Spleen (tissue), 11 donors: ENCODE measurements around the gene HSPBP1. TPM values are rescaled to one million over a fixed set of nuclear protein-coding genes. Genes with fewer than 3 reads are reported as not detected.
"Not testable (repeated sequence)": the region's sequence is repeated elsewhere in the genome, so short reads cannot be mapped to it uniquely, and the experiment has no call there.

Source experiments
- DNase-seq: peaks from one replicate; pipeline ENCODE4 v3.0.0-alpha.2; 2020
- H3K27ac ChIP-seq, 8 donors: fragments of 200-600 bp; sonication (generic) in 7 of 8; 1 replicate in 4 of 8; 2 replicates in 4 of 8; pipeline versions ENCODE4 v1.5.0 to v1.8.0; 2016 to 2021; ENCODE audit warnings: inconsistent platforms in 4 of 8, mild to moderate bottlenecking in 4 of 8, moderate library complexity in 1 of 8
- H3K27me3 ChIP-seq, 7 donors: fragments of 200-600 bp; sonication (generic) in 6 of 7; replicated peaks in 1 of 7; 1 replicate in 4 of 7; 2 replicates in 3 of 7; pipeline versions ENCODE4 v1.5.0 to v1.8.0; 2016 to 2021; ENCODE audit warnings: inconsistent platforms in 3 of 7, mild to moderate bottlenecking in 1 of 7
- H3K36me3 ChIP-seq, 6 donors: fragments of 200-600 bp; sonication (generic) in 5 of 6; 1 replicate in 4 of 6; 2 replicates in 2 of 6; pipeline versions ENCODE4 v1.5.0 to v1.8.0; 2016 to 2021; ENCODE audit warnings: inconsistent platforms in 2 of 6
- H3K4me1 ChIP-seq, 6 donors: fragments of 200-600 bp; sonication (generic) in 5 of 6; 1 replicate in 3 of 6; 2 replicates in 3 of 6; pipeline versions ENCODE4 v1.5.0 to v1.8.0; 2016 to 2021; ENCODE audit warnings: inconsistent platforms in 3 of 6
- H3K4me3 ChIP-seq, 8 donors: fragments of 200-600 bp; sonication (generic) in 7 of 8; 1 replicate in 4 of 8; 2 replicates in 4 of 8; pipeline versions ENCODE4 v1.5.0 to v1.8.0; 2016 to 2021; ENCODE audit warnings: inconsistent platforms in 4 of 8, mild to moderate bottlenecking in 4 of 8, moderate library complexity in 2 of 8
- H3K9me3 ChIP-seq, 8 donors: fragments of 200-600 bp; sonication (generic) in 7 of 8; 1 replicate in 4 of 8; 2 replicates in 4 of 8; pipeline versions ENCODE4 v1.5.0 to v1.8.0; 2016 to 2021; ENCODE audit warnings: inconsistent platforms in 4 of 8
- POLR2A ChIP-seq, 3 donors: fragments of 450-650 bp; IDR thresholded peaks; one replicate each; pipeline ENCODE4 v1.5.1; 2017; ENCODE audit warnings: antibody characterized with exemption in 3 of 3, mild to moderate bottlenecking in 1 of 3
- POLR2AphosphoS5 ChIP-seq, 3 donors: sonication (generic); formaldehyde crosslinking; IDR thresholded peaks; one replicate each; pipeline ENCODE4 v1.5.1; 2017; ENCODE audit warnings: antibody characterized with exemption in 3 of 3
- WGBS, 5 donors: extraction: QIAGEN DNeasy Blood & Tissue Kit in 3 of 5; methylation state at CpG; one replicate each; pipeline versions ENCODE4 v1.1.5 to v1.1.7; 2013 to 2018; 5-methylcytosine and 5-hydroxymethylcytosine counted together
- intact Hi-C: fragments of 100-400 bp; cut with DNase I; formaldehyde crosslinking; loops from one replicate; pipeline ENCODE4 v1.15.0; 2023; ENCODE audit warnings: low total_unique reads
- polyA plus RNA-seq, 3 donors: library from polyadenylated mRNA; stranded (reverse); fragments of 200-250 nt; gene quantifications; one replicate each; pipeline ENCODE4 v1.2.1, GENCODE V29; 2013
- total RNA-seq, 7 donors: library from RNA; depleted of rRNA in 3 of 7; stranded (reverse); fragments of >200 nt in 3 of 7; fragmentation: NEBNext Ultra II Directional in 4 of 7; extraction: Animal tissue kit (Norgen Biotek cat#: 25700) in 4 of 7; gene quantifications; one replicate each; pipeline versions ENCODE4 v1.1.0 to v1.2.1, GENCODE V29; 2016 to 2021
- TF ChIP-seq, protein P1 (sequence below), 11 experiments: fragments of 200-600 bp in 7 of 11; fragments of 450-650 bp in 4 of 11; sonication (generic) in 4 of 11; IDR thresholded peaks in 8 of 11; conservative IDR thresholded peaks in 3 of 11; 1 replicate in 7 of 11; 2 replicates in 4 of 11; pipeline versions ENCODE4 v1.4.0 to v1.8.0; 2016 to 2021; ENCODE audit warnings: antibody characterized with exemption in 11 of 11, inconsistent platforms in 4 of 11, mild to moderate bottlenecking in 1 of 11
- donor health status: healthy with polysubstance abuse.
- donor health status: DM: no; HTN: no; CAD: no; lungs with moderate emphysema.
- donor health status: DM: no; HTN: no; CAD: no.
- donor health status: Bipolar disorder and iron deficiency.
- donor health status: healthy.
- donor health status: DM: no; HTN: no; CAD: no.
- donor health status: DM: yes; HTN: yes; CAD: no.

The HSPBP1 gene
- total and polyA plus RNA-seq, 10 donors: 14.2 to 27.0 (median 18.4) TPM

- Histone ChIP-seq H3K27me3 (no peaks in the 10 kb centered on the region), H3K36me3 (peaks cover 5 to 91% (median 73%) of the 10 kb centered on the region in 6 donors), H3K9me3 (no peaks in the 10 kb centered on the region), H3K4me3 (no peak overlapping the region), H3K4me1 (peaks cover 0 to 32% (median 16%) of the 10 kb centered on the region in 6 donors), H3K27ac (no peak overlapping the region)
- WGBS, 5 donors: 77 to 87% (median 82%) methylated on average over 7 to 17 of the region's 17 CpGs
- intact Hi-C loops: no loop called here
- TF ChIP-seq POLR2AphosphoS5 (IDR thresholded peaks at IDR 0.05) (peak; percentile 19 to 64 (median 50)), POLR2A (IDR thresholded peaks at IDR 0.05) (no peak)
- no peak for DNase-seq
Observed at GRCh38 chr19:55228015-55228391, 51.9 kb downstream of the HSPBP1 start.

DNA sequence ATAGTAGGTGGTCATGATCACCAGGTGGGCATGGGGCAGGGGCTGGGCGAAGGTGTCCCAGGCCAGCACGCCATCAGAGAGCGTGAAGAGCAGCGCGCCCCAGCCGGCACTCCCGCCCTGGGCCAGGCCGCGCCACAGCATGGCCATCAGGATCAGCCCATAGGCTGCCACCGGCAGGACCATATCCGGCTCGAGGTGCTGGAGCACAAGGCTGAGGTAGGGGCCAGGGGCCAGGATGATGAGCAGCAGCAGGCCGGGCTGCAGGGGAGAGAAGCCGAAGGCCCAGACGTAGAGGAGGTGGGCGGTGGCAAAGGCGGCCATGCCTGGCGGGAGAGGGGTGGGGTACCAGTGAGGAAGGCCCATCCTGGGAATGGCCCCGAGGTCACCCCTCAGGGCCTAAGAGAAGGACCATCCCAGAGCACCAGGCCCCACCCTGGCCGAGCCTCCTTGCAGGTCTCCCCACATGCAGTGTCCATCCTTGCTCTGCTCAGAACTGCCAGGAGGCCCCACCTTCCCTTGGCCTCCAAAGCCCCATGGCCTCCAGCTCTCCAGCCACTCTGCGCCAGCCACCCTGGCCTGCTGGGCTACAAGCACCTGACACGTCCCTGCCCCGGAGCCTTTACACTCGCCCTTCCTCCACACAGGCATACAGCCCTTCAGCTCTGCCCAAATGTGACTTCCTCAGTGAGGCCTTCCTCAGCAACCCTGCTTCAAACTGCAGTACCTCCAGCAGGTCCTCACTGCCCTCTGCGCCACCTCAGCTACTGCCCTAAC lies 52.5 kb downstream of the HSPBP1 start:
- peaks cover 5 to 85% (median 68%) of the 10 kb centered on the region in 6 donors for H3K36me3 ChIP-seq
- DNase-seq: no peak

DNA sequence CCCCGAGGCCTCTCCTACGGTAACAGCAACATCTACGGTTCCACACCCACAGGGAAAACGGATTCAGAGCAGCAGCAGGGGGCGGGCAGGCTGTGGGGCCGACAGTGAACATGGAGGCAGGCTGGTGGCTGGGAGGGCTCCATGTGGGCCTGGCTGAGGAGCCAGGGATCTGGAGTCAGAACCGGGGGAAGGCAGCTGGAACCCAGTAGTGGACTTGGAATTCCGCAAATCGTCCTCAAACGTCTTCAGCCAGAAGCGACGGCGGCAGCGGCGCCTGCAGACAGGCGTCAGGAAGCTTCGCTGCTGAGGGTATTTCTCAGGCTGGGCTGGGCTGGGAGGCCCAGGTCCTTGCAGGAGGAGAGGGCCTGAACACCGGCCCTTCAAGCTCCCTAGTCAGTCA lies 53.1 kb downstream of the HSPBP1 start:
- H3K27me3 ChIP-seq: no peaks in the 10 kb centered on the region
- no peak for DNase-seq

More for the DNA sequence above, 52.5 kb downstream of the HSPBP1 start:
- WGBS, 5 donors: 88 to 94% (median 92%) methylated on average over 16 to 25 of the region's 25 CpGs
- TF ChIP-seq POLR2A (IDR thresholded peaks at IDR 0.05) (no peak), POLR2AphosphoS5 (IDR thresholded peaks at IDR 0.05) (peak in 2 of 3 donors; percentile 22 to 53)
- TF ChIP-seq, protein P1, sequence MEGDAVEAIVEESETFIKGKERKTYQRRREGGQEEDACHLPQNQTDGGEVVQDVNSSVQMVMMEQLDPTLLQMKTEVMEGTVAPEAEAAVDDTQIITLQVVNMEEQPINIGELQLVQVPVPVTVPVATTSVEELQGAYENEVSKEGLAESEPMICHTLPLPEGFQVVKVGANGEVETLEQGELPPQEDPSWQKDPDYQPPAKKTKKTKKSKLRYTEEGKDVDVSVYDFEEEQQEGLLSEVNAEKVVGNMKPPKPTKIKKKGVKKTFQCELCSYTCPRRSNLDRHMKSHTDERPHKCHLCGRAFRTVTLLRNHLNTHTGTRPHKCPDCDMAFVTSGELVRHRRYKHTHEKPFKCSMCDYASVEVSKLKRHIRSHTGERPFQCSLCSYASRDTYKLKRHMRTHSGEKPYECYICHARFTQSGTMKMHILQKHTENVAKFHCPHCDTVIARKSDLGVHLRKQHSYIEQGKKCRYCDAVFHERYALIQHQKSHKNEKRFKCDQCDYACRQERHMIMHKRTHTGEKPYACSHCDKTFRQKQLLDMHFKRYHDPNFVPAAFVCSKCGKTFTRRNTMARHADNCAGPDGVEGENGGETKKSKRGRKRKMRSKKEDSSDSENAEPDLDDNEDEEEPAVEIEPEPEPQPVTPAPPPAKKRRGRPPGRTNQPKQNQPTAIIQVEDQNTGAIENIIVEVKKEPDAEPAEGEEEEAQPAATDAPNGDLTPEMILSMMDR (IDR thresholded peaks at IDR 0.05 in 8 of 11, conservative IDR thresholded peaks at IDR 0.05 in 3 of 11): no peak
- H3K4me1 ChIP-seq: peaks cover 0 to 31% (median 17%) of the 10 kb centered on the region in 6 donors
- H3K27me3 ChIP-seq: no peaks in the 10 kb centered on the region
- H3K9me3 ChIP-seq: no peaks in the 10 kb centered on the region
- intact Hi-C loops: no loop called here
- no peak overlapping the region for H3K27ac ChIP-seq
- no peak overlapping the region for H3K4me3 ChIP-seq

DNA sequence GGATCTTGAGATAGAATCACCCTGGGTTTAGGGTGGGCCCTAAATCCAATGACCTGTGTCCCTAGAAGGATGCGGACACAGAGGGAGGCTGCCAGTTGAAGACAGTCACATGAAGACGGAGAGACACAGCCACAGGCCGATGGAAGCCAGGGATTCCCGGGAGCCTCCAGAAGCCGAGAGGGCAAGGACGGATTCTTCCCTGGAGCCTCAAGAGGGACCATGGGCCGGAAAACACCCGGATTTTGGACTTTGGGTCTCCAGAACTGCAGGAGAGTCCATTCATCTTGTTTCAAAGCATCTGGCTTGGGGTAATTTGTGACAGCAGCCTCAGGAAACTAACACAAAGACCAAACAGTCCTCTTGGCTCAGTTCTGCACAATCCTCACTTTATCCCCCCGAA lies 53.6 kb downstream of the HSPBP1 start:
- peaks cover 2 to 74% (median 56%) of the 10 kb centered on the region in 6 donors for H3K36me3 ChIP-seq
- peaks cover 0 to 24% (median 12%) of the 10 kb centered on the region in 6 donors for H3K4me1 ChIP-seq
- intact Hi-C loops: no loop called here
- no peak overlapping the region for H3K27ac ChIP-seq
- no peak overlapping the region for H3K4me3 ChIP-seq
- no peak for DNase-seq
- no peaks in the 10 kb centered on the region for H3K27me3 ChIP-seq
- TF ChIP-seq, protein P1 (IDR thresholded peaks at IDR 0.05 in 8 of 11, conservative IDR thresholded peaks at IDR 0.05 in 3 of 11): no peak
- TF ChIP-seq POLR2A (IDR thresholded peaks at IDR 0.05) (no peak), POLR2AphosphoS5 (IDR thresholded peaks at IDR 0.05) (no peak)
- peaks cover 0 to under 1% (median 0%) of the 10 kb centered on the region in 8 donors for H3K9me3 ChIP-seq
- WGBS, 5 donors: 87 to 93% (median 90%) methylated on average over 5 to 9 of the region's 9 CpGs

More for the DNA sequence above, 53.1 kb downstream of the HSPBP1 start:
- Histone ChIP-seq H3K4me1 (peaks cover 0 to 29% (median 14%) of the 10 kb centered on the region in 6 donors), H3K36me3 (peaks cover 5 to 79% (median 61%) of the 10 kb centered on the region in 6 donors), H3K4me3 (no peak overlapping the region), H3K27ac (no peak overlapping the region), H3K9me3 (no peaks in the 10 kb centered on the region)
- TF ChIP-seq POLR2A (IDR thresholded peaks at IDR 0.05) (no peak), POLR2AphosphoS5 (IDR thresholded peaks at IDR 0.05) (peak in 1 of 3 donors; percentile 3)
- 84 to 87% (median 87%) methylated on average over 17 to 18 of the region's 18 CpGs for whole genome bisulfite sequencing, 5 donors
- intact Hi-C loops: no loop called here

DNA sequence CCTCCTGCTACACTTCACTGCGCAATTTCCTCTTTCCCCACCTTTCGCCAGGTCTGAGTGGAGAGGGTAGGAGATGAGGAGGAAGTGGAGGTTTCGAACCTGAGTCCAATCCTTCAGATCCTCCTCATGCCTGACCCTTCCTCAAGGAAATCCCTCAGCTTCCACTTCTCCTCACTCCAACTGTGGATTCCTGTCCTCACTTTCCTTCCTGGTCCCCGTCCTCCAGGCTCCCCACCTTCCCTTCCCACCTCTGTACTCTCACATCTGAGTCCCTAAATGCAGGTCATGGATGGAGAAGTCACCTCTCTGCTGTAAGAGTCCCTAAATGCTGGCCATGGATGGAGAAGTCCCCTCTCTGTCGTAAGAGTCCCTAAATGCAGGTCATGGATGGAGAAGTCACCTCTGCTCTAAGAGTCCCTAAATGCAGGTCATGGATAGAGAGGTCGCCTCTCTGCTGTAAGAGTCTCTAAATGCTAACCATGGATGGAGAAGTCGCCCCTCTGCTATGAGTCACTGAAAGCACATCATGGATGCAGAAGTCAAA lies 54.4 kb downstream of the HSPBP1 start:
- H3K36me3 ChIP-seq: peaks cover 0 to 66% (median 48%) of the 10 kb centered on the region in 6 donors
- H3K4me3 ChIP-seq: no peak overlapping the region
- intact Hi-C loops: no loop called here
- H3K27me3 ChIP-seq: no peaks in the 10 kb centered on the region
- peaks cover 0 to 8% (median 6%) of the 10 kb centered on the region in 8 donors for H3K9me3 ChIP-seq
- TF ChIP-seq POLR2A (IDR thresholded peaks at IDR 0.05) (no peak), POLR2AphosphoS5 (IDR thresholded peaks at IDR 0.05) (peak in 2 of 3 donors; percentile 25 to 38)
- TF ChIP-seq, protein P1 (IDR thresholded peaks at IDR 0.05 in 8 of 11, conservative IDR thresholded peaks at IDR 0.05 in 3 of 11): no peak
- WGBS, 5 donors: 71 to 89% (median 81%) methylated on average over 7 of the region's 7 CpGs
- DNase-seq: no peak
- peaks cover 0 to 16% (median 5%) of the 10 kb centered on the region in 6 donors for H3K4me1 ChIP-seq
- H3K27ac ChIP-seq: no peak overlapping the region

GRCh38 chr19:55224679-55225414 lies 55.1 kb downstream of the HSPBP1 start:
- Histone ChIP-seq H3K36me3 (peaks cover 0 to 59% (median 42%) of the 10 kb centered on the region in 6 donors), H3K9me3 (peaks cover 0 to 14% (median 10%) of the 10 kb centered on the region in 8 donors)
- DNase-seq, H3K4me3 ChIP-seq, H3K27me3 ChIP-seq, intact Hi-C loops, H3K27ac ChIP-seq, H3K4me1 ChIP-seq: not testable (repeated sequence)
- WGBS, 5 donors: 70 to 80% (median 76%) methylated on average over 9 to 11 of the region's 11 CpGs
